GM19035 (cell line): ENCODE data around the gene NAPB.

ENCODE experiments used
- ATAC-seq: cut with Tn5 transposase; IDR thresholded peaks from one replicate; pipeline ENCODE4 v1.9.1; 2021; ENCODE audit not compliant: unreplicated experiment

NAPB gene

GRCh38 chr20:23369072-23369823 lies 52.0 kb downstream of the NAPB start:
- ATAC-seq = no peak

- no peak for ATAC-seq
Observed at GRCh38 chr20:23368316-23369071, 52.8 kb downstream of the NAPB start.

GRCh38 chr20:23367770-23368169 lies 53.5 kb downstream of the NAPB start:
- ATAC-seq = no peak

- no peak for ATAC-seq
Observed at GRCh38 chr20:23366384-23366783, 54.9 kb downstream of the NAPB start.

- ATAC-seq = no peak
Observed at GRCh38 chr20:23365390-23366165, 55.7 kb downstream of the NAPB start.

- no peak for ATAC-seq
Observed at GRCh38 chr20:23363257-23363649, 58.0 kb downstream of the NAPB start.

GRCh38 chr20:23362392-23363256 lies 58.7 kb downstream of the NAPB start:
- ATAC-seq = peak; percentile 11

- ATAC-seq = peak; percentile 70
Observed at GRCh38 chr20:23361476-23362391, 59.6 kb downstream of the NAPB start, which contains the start of gene GZF1. Gene GZF1, plus strand, starts transcription at chr20:23362182. Its CDS starts 2,202 bp downstream, at chr20:23364384.

- ATAC-seq = no peak
Observed at GRCh38 chr20:23361119-23361475, 60.2 kb downstream of the NAPB start.

GRCh38 chr20:23360531-23360930 lies 60.8 kb downstream of the NAPB start:
- no peak for ATAC-seq

GRCh38 chr20:23358923-23359593 lies 62.2 kb downstream of the NAPB start:
- ATAC-seq = no peak

GRCh38 chr20:23358563-23358906 lies 62.8 kb downstream of the NAPB start:
- no peak for ATAC-seq

GRCh38 chr20:23357767-23358562 lies 63.3 kb downstream of the NAPB start:
- peak; percentile 71 for ATAC-seq

GRCh38 chr20:23356203-23356602 lies 65.1 kb downstream of the NAPB start:
- no peak for ATAC-seq

- peak; percentile 25 for ATAC-seq
Observed at GRCh38 chr20:23350904-23351838, 70.1 kb downstream of the NAPB start.

GRCh38 chr20:23350196-23350903 lies 70.9 kb downstream of the NAPB start, which contains the start of gene NXT1:
Gene NXT1, plus strand, starts transcription at chr20:23350791. Its CDS starts 3,251 bp downstream, at chr20:23354042.
- ATAC-seq = peak; percentile 81
